IPS-11a (cell line): ENCODE data around the gene ADAM33.

Source experiments
- H3K4me3 ChIP-seq: one replicate; pipeline ENCODE4 v1.5.1; 2013; ENCODE audit warnings: low read depth, low read length, control low read depth

Gene ADAM33

GRCh38 chr20:3689978-3690377 is 8.2 kb upstream of the ADAM33 start:
- no peak overlapping the region for H3K4me3 ChIP-seq

- no peak overlapping the region for H3K4me3 ChIP-seq
Observed at GRCh38 chr20:3687655-3688054, 5.8 kb upstream of the ADAM33 start.

GRCh38 chr20:3686867-3687321 is 5.1 kb upstream of the ADAM33 start:
- no peak overlapping the region for H3K4me3 ChIP-seq

- no peak overlapping the region for H3K4me3 ChIP-seq
Observed at GRCh38 chr20:3686421-3686820, 4.6 kb upstream of the ADAM33 start.

- H3K4me3 ChIP-seq = no peak overlapping the region
Observed at GRCh38 chr20:3685341-3685740, 3.5 kb upstream of the ADAM33 start.

GRCh38 chr20:3681352-3681930 is 369 bp downstream of the ADAM33 start:
- peak overlapping the region; percentile 51 for H3K4me3 ChIP-seq

- no peak overlapping the region for H3K4me3 ChIP-seq
Observed at GRCh38 chr20:3680701-3681351, 984 bp downstream of the ADAM33 start.

GRCh38 chr20:3679749-3680700 is 1.8 kb downstream of the ADAM33 start:
- no peak overlapping the region for H3K4me3 ChIP-seq

GRCh38 chr20:3678856-3679720 is 2.7 kb downstream of the ADAM33 start:
- H3K4me3 ChIP-seq = no peak overlapping the region

GRCh38 chr20:3678198-3678597 is 3.6 kb downstream of the ADAM33 start:
- no peak overlapping the region for H3K4me3 ChIP-seq

GRCh38 chr20:3677733-3678132 is 4.1 kb downstream of the ADAM33 start:
- H3K4me3 ChIP-seq = no peak overlapping the region

GRCh38 chr20:3674995-3675900 is 6.6 kb downstream of the ADAM33 start:
- H3K4me3 ChIP-seq = no peak overlapping the region

- H3K4me3 ChIP-seq = no peak overlapping the region
Observed at GRCh38 chr20:3674447-3674846, 7.4 kb downstream of the ADAM33 start.

- H3K4me3 ChIP-seq = no peak overlapping the region
Observed at GRCh38 chr20:3673221-3674070, 8.4 kb downstream of the ADAM33 start.

GRCh38 chr20:3672547-3673171 is 9.2 kb downstream of the ADAM33 start:
- no peak overlapping the region for H3K4me3 ChIP-seq

GRCh38 chr20:3671986-3672546 is 9.7 kb downstream of the ADAM33 start:
- H3K4me3 ChIP-seq = no peak overlapping the region

- H3K4me3 ChIP-seq = no peak overlapping the region
Observed at GRCh38 chr20:3670945-3671344, 10.9 kb downstream of the ADAM33 start.

GRCh38 chr20:3670511-3670910 is 11.3 kb downstream of the ADAM33 start:
- H3K4me3 ChIP-seq = no peak overlapping the region
